ENCODE data around the gene CACNA1G.

Gene CACNA1G

DNA sequence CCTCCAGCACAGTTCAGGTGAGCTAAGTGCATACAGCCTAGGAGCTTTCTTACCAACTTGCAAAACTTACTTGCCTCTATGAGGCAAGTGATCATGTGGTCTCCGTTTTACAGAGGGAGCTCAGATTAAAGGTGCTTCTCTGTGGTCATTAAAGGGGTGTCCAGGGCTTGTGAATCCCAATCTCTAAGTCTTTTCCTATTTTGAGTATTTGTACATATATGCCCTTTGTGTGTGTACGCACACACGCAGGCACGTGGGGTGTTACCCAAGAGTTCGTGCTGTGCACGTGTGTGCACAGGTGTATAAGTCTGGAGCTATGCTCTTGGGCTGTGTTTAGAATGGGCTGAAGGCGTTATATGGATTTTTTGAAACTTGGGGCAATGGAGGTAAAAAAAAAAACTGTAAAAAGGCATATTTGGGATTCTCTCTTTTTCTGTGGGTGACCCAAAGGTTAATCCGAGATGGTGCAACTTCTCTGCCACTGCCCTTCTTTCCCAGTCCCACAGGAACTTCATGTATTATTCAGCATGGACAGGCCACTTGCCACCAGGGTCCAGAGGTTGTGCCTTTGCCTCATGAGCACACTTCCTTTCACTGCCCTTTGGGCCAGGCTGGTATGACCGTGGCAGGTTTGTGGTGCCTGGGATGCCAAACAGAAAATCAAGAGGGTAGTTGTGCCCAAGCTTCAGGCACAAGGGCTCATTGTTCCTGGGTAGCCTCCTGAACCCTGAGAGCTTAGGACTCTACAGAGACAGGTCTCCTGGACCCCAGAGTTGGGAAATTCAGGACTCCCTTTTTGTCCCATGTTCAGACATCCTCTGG, 75.7 kb downstream of the CACNA1G start:
- in situ Hi-C loops (cut with HindIII; ENCODE audit: low sequenced_read_pairs): no loop called here
- TF ChIP-seq, protein P1, sequence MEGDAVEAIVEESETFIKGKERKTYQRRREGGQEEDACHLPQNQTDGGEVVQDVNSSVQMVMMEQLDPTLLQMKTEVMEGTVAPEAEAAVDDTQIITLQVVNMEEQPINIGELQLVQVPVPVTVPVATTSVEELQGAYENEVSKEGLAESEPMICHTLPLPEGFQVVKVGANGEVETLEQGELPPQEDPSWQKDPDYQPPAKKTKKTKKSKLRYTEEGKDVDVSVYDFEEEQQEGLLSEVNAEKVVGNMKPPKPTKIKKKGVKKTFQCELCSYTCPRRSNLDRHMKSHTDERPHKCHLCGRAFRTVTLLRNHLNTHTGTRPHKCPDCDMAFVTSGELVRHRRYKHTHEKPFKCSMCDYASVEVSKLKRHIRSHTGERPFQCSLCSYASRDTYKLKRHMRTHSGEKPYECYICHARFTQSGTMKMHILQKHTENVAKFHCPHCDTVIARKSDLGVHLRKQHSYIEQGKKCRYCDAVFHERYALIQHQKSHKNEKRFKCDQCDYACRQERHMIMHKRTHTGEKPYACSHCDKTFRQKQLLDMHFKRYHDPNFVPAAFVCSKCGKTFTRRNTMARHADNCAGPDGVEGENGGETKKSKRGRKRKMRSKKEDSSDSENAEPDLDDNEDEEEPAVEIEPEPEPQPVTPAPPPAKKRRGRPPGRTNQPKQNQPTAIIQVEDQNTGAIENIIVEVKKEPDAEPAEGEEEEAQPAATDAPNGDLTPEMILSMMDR (IDR thresholded peaks at IDR 0.05; ENCODE audit: low read depth, low read length): no peak
- no peak for DNase-seq (ENCODE audit: low read depth, low spot score)
- H3K4me3 ChIP-seq (ENCODE audit: low read depth, low read length): peak overlapping the region; percentile 45

DNA sequence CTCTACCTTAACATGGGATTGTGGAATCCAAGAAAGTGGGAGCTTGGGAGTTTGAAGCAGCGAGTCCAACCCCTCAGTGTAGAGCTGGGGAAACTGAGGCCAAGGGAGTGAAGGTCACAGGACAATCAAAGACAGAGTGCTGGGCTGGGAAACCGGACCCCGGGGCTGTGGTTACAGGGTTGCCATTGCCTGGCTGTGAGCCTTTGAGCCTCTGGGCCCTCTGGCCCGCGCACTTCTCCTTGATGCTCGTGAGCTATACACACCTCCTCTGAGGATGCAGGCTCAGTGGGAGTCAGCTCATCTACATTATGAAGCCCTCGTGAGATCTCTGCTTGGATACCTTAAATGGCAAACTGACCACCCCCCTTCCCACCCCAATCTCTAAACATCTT, 76.3 kb downstream of the CACNA1G start:
- in situ Hi-C loops (cut with HindIII; ENCODE audit: low sequenced_read_pairs): no loop called here
- no peak for DNase-seq (ENCODE audit: low read depth, low spot score)
- TF ChIP-seq, protein P1 (IDR thresholded peaks at IDR 0.05; ENCODE audit: low read depth, low read length): no peak
- H3K4me3 ChIP-seq (ENCODE audit: low read depth, low read length): no peak overlapping the region

DNA sequence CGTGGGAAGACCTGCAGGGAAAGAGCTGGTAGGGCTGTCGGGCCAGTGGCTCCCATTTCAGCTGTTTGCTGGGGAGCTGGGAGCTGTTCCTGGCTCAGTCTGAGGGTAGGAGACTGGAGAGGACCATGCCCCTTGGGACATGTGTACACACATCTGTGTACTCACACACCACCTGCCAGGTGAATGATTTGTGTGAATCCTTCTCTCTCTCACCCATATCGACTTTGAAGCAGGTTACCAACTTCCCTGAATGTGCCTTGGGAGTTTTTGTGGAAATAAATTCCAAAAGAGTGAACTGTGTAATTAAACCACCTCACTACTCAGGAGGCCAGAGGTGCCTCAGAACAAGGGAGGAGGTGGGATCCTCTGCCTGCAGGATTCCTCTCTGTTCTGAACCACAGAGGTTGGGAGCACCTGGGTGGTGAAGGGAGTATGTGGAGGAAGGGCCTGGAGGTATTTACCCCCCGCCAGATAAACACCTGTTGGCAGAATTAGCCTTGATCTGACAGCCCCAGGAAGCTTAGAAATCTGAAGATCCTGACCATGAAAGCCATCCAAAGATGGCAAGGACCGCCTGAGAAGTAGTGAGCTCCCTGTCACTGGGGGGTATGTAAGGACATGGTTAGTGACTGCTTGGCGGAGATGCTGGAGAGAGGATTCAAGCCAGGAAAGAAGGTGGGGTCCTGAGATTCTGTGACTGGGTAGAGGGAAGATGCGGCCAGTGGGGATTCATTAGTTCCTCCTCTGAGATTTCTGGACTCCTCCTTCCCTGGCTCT, 77.5 kb downstream of the CACNA1G start:
- in situ Hi-C loops (cut with HindIII; ENCODE audit: low sequenced_read_pairs): no loop called here
- no peak overlapping the region for H3K4me3 ChIP-seq (ENCODE audit: low read depth, low read length)
- TF ChIP-seq, protein P1 (IDR thresholded peaks at IDR 0.05; ENCODE audit: low read depth, low read length): no peak
- DNase-seq (ENCODE audit: low read depth, low spot score): no peak

DNA sequence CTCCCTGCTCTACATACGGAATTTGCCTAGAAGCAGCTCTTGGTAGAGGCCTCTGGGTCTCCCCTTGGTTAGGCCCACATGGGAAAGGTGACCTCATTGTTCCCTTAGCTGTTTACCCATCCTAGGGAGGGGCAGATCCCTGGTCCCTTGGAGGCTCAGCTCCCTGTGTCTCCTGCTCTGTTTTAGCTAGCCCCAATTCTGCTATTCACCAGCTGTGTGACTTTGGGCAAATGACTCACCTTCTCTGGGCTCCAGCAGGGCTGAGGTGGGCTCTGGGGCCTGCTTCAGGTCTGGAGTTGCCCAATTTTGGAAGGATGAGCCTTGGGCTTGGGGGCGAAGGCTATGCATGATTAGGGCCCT, 78.1 kb downstream of the CACNA1G start:
- no peak overlapping the region for H3K4me3 ChIP-seq (ENCODE audit: low read depth, low read length)
- in situ Hi-C loops (cut with HindIII; ENCODE audit: low sequenced_read_pairs): no loop called here
- TF ChIP-seq, protein P1 (IDR thresholded peaks at IDR 0.05; ENCODE audit: low read depth, low read length): no peak
- no peak for DNase-seq (ENCODE audit: low read depth, low spot score)

DNA sequence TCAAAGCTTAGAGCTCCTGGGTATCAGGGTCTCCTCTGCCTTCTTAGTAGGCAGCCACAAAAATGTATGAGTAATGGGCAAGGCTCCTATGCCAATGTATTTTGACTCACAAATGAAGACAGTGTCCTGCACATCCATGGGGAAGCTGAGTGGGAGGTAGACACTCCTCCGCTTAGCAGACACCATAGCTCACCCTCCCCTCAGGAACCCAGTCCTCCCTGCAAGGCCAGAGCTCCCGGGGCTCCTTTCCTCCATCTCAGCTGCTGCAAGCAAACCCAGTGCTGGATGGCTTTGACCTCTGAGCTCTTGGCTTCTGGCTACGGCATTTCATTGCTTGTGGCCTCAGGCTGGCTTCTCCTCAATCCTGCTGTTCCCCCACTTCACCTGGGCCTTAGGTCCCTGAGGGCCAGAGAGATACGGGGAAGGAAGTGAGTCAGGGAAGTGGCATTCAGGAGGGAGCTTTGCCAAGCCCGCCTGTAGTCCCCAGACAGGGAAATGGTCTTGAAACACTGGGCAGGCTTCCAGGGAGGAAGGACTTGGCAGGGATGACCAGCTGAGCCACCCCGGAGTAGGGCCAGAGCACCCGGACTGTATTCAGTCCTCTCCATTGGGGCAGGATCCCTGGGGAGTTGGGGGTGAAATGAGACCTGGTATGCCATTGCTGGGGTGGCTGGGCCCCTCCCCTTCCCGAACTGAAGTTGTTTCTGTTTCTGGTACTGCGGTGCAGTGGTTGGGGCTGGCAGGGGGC, 78.6 kb downstream of the CACNA1G start:
- peak; percentile 96 for DNase-seq (ENCODE audit: low read depth, low spot score)
- no peak overlapping the region for H3K4me3 ChIP-seq (ENCODE audit: low read depth, low read length)
- in situ Hi-C loops (cut with HindIII; ENCODE audit: low sequenced_read_pairs): no loop called here
- TF ChIP-seq, protein P1 (IDR thresholded peaks at IDR 0.05; ENCODE audit: low read depth, low read length): no peak

DNA sequence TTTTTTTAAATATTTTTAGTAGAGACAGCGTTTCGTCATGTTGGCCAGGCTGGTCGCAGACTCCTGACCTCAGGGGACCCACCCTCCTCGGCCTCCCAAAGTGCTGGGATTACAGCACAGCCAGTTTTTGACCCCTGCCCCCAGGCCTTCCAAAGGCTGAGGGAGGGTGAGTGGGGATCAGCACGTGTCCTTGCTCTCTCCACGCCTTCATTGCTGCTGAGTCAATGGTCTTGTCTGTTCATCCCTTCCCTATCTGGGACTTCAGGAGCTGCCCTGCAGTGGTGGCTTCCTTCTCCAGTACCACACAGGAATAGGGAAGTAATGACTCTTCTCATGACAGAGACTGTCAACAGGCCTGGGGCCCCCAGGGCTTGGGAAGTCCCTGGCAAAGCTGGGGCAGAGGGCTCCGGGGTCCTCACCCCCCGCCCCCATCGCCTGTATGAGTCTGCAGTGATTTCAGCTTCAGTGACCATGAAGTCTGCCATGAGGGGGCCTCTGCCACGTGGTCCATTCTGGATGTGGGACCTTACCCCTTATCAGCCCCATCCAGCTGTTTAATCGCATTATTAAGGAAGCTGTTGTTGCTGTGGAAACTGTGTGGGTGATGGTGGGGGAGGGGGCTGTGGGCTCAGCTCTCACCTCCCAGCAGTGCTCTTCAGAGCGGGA, 80.3 kb downstream of the CACNA1G start:
- no peak for DNase-seq (ENCODE audit: low read depth, low spot score)
- no peak overlapping the region for H3K4me3 ChIP-seq (ENCODE audit: low read depth, low read length)
- TF ChIP-seq, protein P1 (IDR thresholded peaks at IDR 0.05; ENCODE audit: low read depth, low read length): no peak
- in situ Hi-C loops (cut with HindIII; ENCODE audit: low sequenced_read_pairs): no loop called here

All from astrocyte of the spinal cord (primary cell).